ENCODE measurements around the gene DIO3.

- TF ChIP-seq, protein P1, sequence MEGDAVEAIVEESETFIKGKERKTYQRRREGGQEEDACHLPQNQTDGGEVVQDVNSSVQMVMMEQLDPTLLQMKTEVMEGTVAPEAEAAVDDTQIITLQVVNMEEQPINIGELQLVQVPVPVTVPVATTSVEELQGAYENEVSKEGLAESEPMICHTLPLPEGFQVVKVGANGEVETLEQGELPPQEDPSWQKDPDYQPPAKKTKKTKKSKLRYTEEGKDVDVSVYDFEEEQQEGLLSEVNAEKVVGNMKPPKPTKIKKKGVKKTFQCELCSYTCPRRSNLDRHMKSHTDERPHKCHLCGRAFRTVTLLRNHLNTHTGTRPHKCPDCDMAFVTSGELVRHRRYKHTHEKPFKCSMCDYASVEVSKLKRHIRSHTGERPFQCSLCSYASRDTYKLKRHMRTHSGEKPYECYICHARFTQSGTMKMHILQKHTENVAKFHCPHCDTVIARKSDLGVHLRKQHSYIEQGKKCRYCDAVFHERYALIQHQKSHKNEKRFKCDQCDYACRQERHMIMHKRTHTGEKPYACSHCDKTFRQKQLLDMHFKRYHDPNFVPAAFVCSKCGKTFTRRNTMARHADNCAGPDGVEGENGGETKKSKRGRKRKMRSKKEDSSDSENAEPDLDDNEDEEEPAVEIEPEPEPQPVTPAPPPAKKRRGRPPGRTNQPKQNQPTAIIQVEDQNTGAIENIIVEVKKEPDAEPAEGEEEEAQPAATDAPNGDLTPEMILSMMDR (IDR thresholded peaks at IDR 0.05), result no peak
- no peak for TF ChIP-seq EZH2 (IDR thresholded peaks at IDR 0.05; ENCODE audit: borderline replicate concordance, insufficient read depth, low read depth, low read length, poor library complexity, severe bottlenecking)
These were observed 6.0 kb downstream of the DIO3 start for GRCh38 chr14:101567252-101567651.
